Breast epithelium (tissue), 4 donors: ENCODE data around the gene CAMK1. TPM values are rescaled to one million over a fixed set of nuclear protein-coding genes. Genes with fewer than 3 reads are reported as not detected.

Experiments used
- DNase-seq, 2 donors: peaks; one replicate each; pipeline ENCODE4 v3.0.0-alpha.2; 2019; ENCODE audit warnings: low spot score in 2 of 2
- H3K27ac ChIP-seq, 2 donors: fragments of 200-600 bp; sonication (generic) in 1 of 2; one replicate each; pipeline ENCODE4 v1.5.1; 2016 to 2019; ENCODE audit warnings: mild to moderate bottlenecking in 1 of 2
- H3K27me3 ChIP-seq, 2 donors: fragments of 200-600 bp; sonication (generic) in 1 of 2; one replicate each; pipeline versions ENCODE4 v1.5.1 to v1.6.0; 2017 to 2019; ENCODE audit warnings: control low read depth in 1 of 2, mild to moderate bottlenecking in 1 of 2
- H3K36me3 ChIP-seq: fragments of 200-600 bp; one replicate; pipeline ENCODE4 v1.5.1; 2019
- H3K4me1 ChIP-seq, 2 donors: fragments of 200-600 bp; sonication (generic); one replicate each; pipeline ENCODE4 v1.5.1; 2016 to 2019; ENCODE audit warnings: control low read depth in 1 of 2
- H3K4me3 ChIP-seq, 3 donors: fragments of 200-600 bp; sonication (generic); 1 replicate in 2 of 3; 2 replicates in 1 of 3; pipeline ENCODE4 v1.5.1; 2016 to 2019; ENCODE audit warnings: mild to moderate bottlenecking in 3 of 3, moderate library complexity in 2 of 3
- H3K9me3 ChIP-seq, 2 donors: fragments of 200-600 bp; sonication (generic) in 1 of 2; one replicate each; pipeline ENCODE4 v1.5.1; 2016 to 2019; ENCODE audit warnings: control low read depth in 1 of 2
- CTCF ChIP-seq, 3 donors: fragments of 450-650 bp; IDR thresholded peaks; one replicate each; pipeline ENCODE4 v1.5.1; 2016 to 2017; ENCODE audit warnings: antibody characterized with exemption in 3 of 3, mild to moderate bottlenecking in 3 of 3, moderate library complexity in 3 of 3
- POLR2A ChIP-seq: fragments of 450-650 bp; IDR thresholded peaks from one replicate; pipeline ENCODE4 v1.6.1; 2016; ENCODE audit warnings: antibody characterized with exemption, mild to moderate bottlenecking, moderate library complexity
- POLR2AphosphoS5 ChIP-seq, 3 donors: sonication (generic); formaldehyde crosslinking; IDR thresholded peaks; one replicate each; pipeline ENCODE4 v1.6.1; 2017; ENCODE audit warnings: antibody characterized with exemption in 3 of 3
- intact Hi-C: fragments of 100-400 bp; cut with DNase I; formaldehyde crosslinking; loops from one replicate; pipeline ENCODE4 v1.15.1; 2023; ENCODE audit warnings: low total_unique reads
- total RNA-seq, 3 donors: library from RNA; depleted of rRNA; stranded (reverse); fragments of >200 nt; gene quantifications; one replicate each; pipeline ENCODE4 v1.1.0, GENCODE V29; 2016

CAMK1 gene
- total RNA-seq, 3 donors from 2014 or later = 25.2 to 58.7 (median 40.0) TPM

GRCh38 chr3:9812870-9813483, 43.2 kb upstream of the CAMK1 start:
- intact Hi-C loops = no loop called here
- no peaks in the 10 kb centered on the region for H3K27me3 ChIP-seq
- H3K9me3 ChIP-seq = no peaks in the 10 kb centered on the region
- no peak overlapping the region for H3K4me3 ChIP-seq
- H3K4me1 ChIP-seq = no peaks in the 10 kb centered on the region
- DNase-seq = no peak
- TF ChIP-seq POLR2A = no peak
- no peak for TF ChIP-seq POLR2AphosphoS5 (IDR thresholded peaks at IDR 0.05)
- TF ChIP-seq CTCF (IDR thresholded peaks at IDR 0.05) = no peak
- H3K27ac ChIP-seq = no peak overlapping the region
- no peaks in the 10 kb centered on the region for H3K36me3 ChIP-seq

DNA sequence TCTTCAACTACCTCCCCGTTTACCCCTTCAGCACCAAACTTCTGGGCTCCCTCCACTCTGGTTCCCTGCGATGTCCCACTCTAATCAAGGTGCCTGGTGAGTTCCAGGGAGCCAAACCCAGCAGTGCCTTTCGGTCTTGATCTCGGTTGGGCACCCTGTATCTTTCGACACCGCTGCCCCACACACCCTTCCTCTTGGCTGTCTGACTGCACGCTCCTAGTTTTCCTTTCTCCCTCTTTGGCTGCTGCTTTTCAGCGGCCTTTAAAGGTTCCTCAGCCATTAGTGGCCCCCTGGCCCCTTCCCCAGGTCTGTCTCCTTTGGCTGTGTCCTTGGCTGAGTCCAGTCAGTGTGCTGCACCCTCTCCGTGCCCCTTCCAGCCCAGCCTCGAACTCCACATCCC, 41.1 kb upstream of the CAMK1 start:
- Histone ChIP-seq H3K9me3 (no peaks in the 10 kb centered on the region), H3K4me1 (no peaks in the 10 kb centered on the region), H3K27ac (peak overlapping the region; percentile 96 to 97), H3K27me3 (no peaks in the 10 kb centered on the region), H3K36me3 (no peaks in the 10 kb centered on the region), H3K4me3 (peak overlapping the region; percentile 72 to 84 (median 74))
- no peak for DNase-seq
- TF ChIP-seq POLR2AphosphoS5 (IDR thresholded peaks at IDR 0.05) (no peak), CTCF (IDR thresholded peaks at IDR 0.05) (no peak), POLR2A (no peak)
- intact Hi-C loops = no loop called here

GRCh38 chr3:9810433-9810770, 40.7 kb upstream of the CAMK1 start:
- peak overlapping the region; percentile 72 to 84 (median 74) for H3K4me3 ChIP-seq
- no peaks in the 10 kb centered on the region for H3K27me3 ChIP-seq
- no peaks in the 10 kb centered on the region for H3K4me1 ChIP-seq
- H3K36me3 ChIP-seq = no peaks in the 10 kb centered on the region
- DNase-seq = no peak
- H3K27ac ChIP-seq = peak overlapping the region; percentile 96 to 97
- TF ChIP-seq CTCF (IDR thresholded peaks at IDR 0.05) (no peak), POLR2AphosphoS5 (IDR thresholded peaks at IDR 0.05) (no peak), POLR2A (no peak)
- intact Hi-C loops = no loop called here
- no peaks in the 10 kb centered on the region for H3K9me3 ChIP-seq

- Histone ChIP-seq H3K27ac (peak within 1 kb of the TSS; percentile 96 to 97), H3K36me3 (no peaks in the 10 kb centered on the region), H3K9me3 (no peaks in the 10 kb centered on the region), H3K4me3 (peak within 1 kb of the TSS; percentile 72 to 84 (median 74)), H3K27me3 (no peaks in the 10 kb centered on the region), H3K4me1 (no peaks in the 10 kb centered on the region)
- DNase-seq = peak; percentile 62 to 68
- TF ChIP-seq POLR2A (no peak), POLR2AphosphoS5 (IDR thresholded peaks at IDR 0.05) (peak; percentile 41 to 59 (median 50)), CTCF (IDR thresholded peaks at IDR 0.05) (peak in 1 of 3 donors; percentile 10)
- intact Hi-C loops = no loop called here
Measured at GRCh38 chr3:9809615-9810432, 40.1 kb upstream of the CAMK1 start, which contains the start of gene TTLL3. Gene TTLL3 (plus strand): TSS chr3:9810262. CDS start chr3:9810662, 400 bp downstream.

DNA sequence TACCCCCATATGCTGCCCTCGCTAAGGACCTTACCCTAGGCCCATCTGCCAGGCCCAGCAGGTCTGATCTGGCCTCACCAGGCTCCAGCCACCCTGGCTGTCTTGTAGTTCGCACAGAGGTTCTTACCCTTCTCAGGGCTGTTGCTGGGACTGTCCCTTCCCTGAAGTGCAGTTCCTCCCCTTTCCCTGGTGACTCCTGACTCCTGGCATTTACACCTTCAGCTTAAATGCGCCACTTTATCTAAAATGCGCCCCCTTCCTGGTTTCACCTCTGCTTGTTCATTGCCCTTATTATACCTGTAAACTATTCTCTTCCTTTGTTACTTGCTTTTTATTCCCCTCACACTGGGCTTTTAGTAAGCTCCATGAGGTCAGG, 39.5 kb upstream of the CAMK1 start:
- no peak for DNase-seq
- Histone ChIP-seq H3K9me3 (no peaks in the 10 kb centered on the region), H3K4me3 (peak overlapping the region; percentile 72 to 84 (median 74)), H3K4me1 (no peaks in the 10 kb centered on the region), H3K27ac (peak overlapping the region; percentile 96 to 97), H3K27me3 (no peaks in the 10 kb centered on the region), H3K36me3 (peaks cover 3% of the 10 kb centered on the region)
- intact Hi-C loops = no loop called here
- TF ChIP-seq CTCF (IDR thresholded peaks at IDR 0.05) (no peak), POLR2A (no peak), POLR2AphosphoS5 (IDR thresholded peaks at IDR 0.05) (no peak)
